ENCODE data around the gene TNNT2.

TNNT2 gene

GRCh38 chr1:201316556-201316955 lies 60.9 kb downstream of the TNNT2 start:
- no peak for DNase-seq (ENCODE audit: low read depth)

GRCh38 chr1:201313086-201313485 lies 64.4 kb downstream of the TNNT2 start:
- no peak for DNase-seq (ENCODE audit: low read depth)

- DNase-seq (ENCODE audit: low read depth) = no peak
These were observed 65.2 kb downstream of the TNNT2 start for GRCh38 chr1:201312298-201312697.

- DNase-seq (ENCODE audit: low read depth) = no peak
These were observed 66.0 kb downstream of the TNNT2 start for GRCh38 chr1:201311356-201312011.

- DNase-seq (ENCODE audit: low read depth) = no peak
These were observed 66.5 kb downstream of the TNNT2 start for GRCh38 chr1:201310986-201311355.

GRCh38 chr1:201310251-201310985 lies 67.1 kb downstream of the TNNT2 start:
- DNase-seq (ENCODE audit: low read depth) = no peak

- no peak for DNase-seq (ENCODE audit: low read depth)
These were observed 68.1 kb downstream of the TNNT2 start for GRCh38 chr1:201309416-201309815.

All from stimulated activated CD8-positive, alpha-beta memory T cell treated with anti-CD3 and anti-CD28 coated beads, Interleukin-7, amount 100 ng/mL, for 24 hours (primary cell).